Neural cell (in vitro differentiated cells): ENCODE data around the gene SLC38A1. TPM values are rescaled to one million over a fixed set of nuclear protein-coding genes. Genes with fewer than 3 reads are reported as not detected.

Experiments
- H2AFZ ChIP-seq: fragments of 200-600, 300-800 bp; sonication (generic), shearing (Covaris generic); 2 replicates; pipeline ENCODE4 v1.6.0; 2014; ENCODE audit warnings: low read depth, mild to moderate bottlenecking, antibody characterized with exemption, low read length, moderate library complexity
- H3F3A ChIP-seq: fragments of 200-600 bp; shearing (Covaris generic); 2 replicates; pipeline ENCODE4 v1.6.1; 2016; ENCODE audit warnings: mild to moderate bottlenecking, moderate library complexity, mixed read lengths, antibody characterized with exemption, low read length; ENCODE audit not compliant: insufficient read depth, poor library complexity, severe bottlenecking
- H3K27ac ChIP-seq: fragments of 200-600, 300-800 bp; sonication (generic), shearing (Covaris generic); 2 replicates; pipeline ENCODE4 v1.5.1; 2014; ENCODE audit warnings: mild to moderate bottlenecking, low read length, moderate library complexity
- H3K27me3 ChIP-seq: fragments of 300-800, 200-600 bp; sonication (generic), shearing (Covaris generic); 2 replicates; pipeline ENCODE4 v1.6.0; 2014; ENCODE audit warnings: mild to moderate bottlenecking, low read depth, low read length, moderate library complexity; ENCODE audit not compliant: insufficient read depth
- H3K36me3 ChIP-seq: fragments of 300-800, 200-600 bp; sonication (generic), shearing (Covaris generic); 2 replicates; pipeline ENCODE4 v1.5.1; 2014; ENCODE audit warnings: mild to moderate bottlenecking, antibody characterized with exemption, low read length, moderate library complexity; ENCODE audit not compliant: insufficient read depth
- H3K4me2 ChIP-seq: fragments of 300-800, 200-600 bp; sonication (generic), shearing (Covaris generic); 2 replicates; pipeline ENCODE4 v1.6.0; 2014; ENCODE audit warnings: mild to moderate bottlenecking, low read length
- H3K4me3 ChIP-seq: fragments of 300-800, 200-600 bp; sonication (generic), shearing (Covaris generic); 2 replicates; pipeline ENCODE4 v1.5.1; 2014; ENCODE audit warnings: mild to moderate bottlenecking, low read length, moderate library complexity
- H3K79me2 ChIP-seq: fragments of 200-600 bp; shearing (Covaris generic); replicated peaks from 2 replicates; pipeline ENCODE4 v1.6.0; 2014; ENCODE audit warnings: mild to moderate bottlenecking, low read length, moderate library complexity; ENCODE audit not compliant: insufficient read depth
- H3K9ac ChIP-seq: fragments of 300-800, 200-600 bp; sonication (generic), shearing (Covaris generic); 2 replicates; pipeline ENCODE4 v1.6.1; 2016; ENCODE audit warnings: mild to moderate bottlenecking, low read length, mixed read lengths
- H3K9me2 ChIP-seq: fragments of 200-600 bp; shearing (Covaris generic); 2 replicates; pipeline ENCODE4 v1.6.1; 2016; ENCODE audit warnings: mild to moderate bottlenecking, low read length, mixed read lengths; ENCODE audit not compliant: insufficient read depth
- H3K9me3 ChIP-seq: fragments of 200-600, 300-800 bp; sonication (generic), shearing (Covaris generic); 2 replicates; pipeline ENCODE4 v1.6.1; 2016; ENCODE audit warnings: mild to moderate bottlenecking, mixed run types, low read length, moderate library complexity, mixed read lengths
- H4K20me1 ChIP-seq: fragments of 200-600 bp; shearing (Covaris generic); 2 replicates; pipeline ENCODE4 v1.6.1; 2016; ENCODE audit warnings: mild to moderate bottlenecking, mixed run types; ENCODE audit not compliant: insufficient read depth
- CTCF ChIP-seq: fragments of 450-650 bp; IDR thresholded peaks from 2 replicates; pipeline ENCODE4 v1.5.1; 2014; ENCODE audit warnings: antibody characterized with exemption, mild to moderate bottlenecking, moderate library complexity; ENCODE audit not compliant: poor library complexity, severe bottlenecking
- EP300 ChIP-seq: fragments of 450-650 bp; conservative IDR thresholded peaks from 2 replicates; pipeline ENCODE4 v1.6.1; 2014; ENCODE audit warnings: antibody characterized with exemption, mild to moderate bottlenecking, moderate library complexity; ENCODE audit not compliant: poor library complexity, severe bottlenecking
- EZH2 ChIP-seq: fragments of 200-600, 300-800 bp; shearing (Covaris generic), sonication (generic); IDR thresholded peaks from 2 replicates; pipeline ENCODE4 v1.6.1; 2014; ENCODE audit warnings: antibody characterized with exemption, low read length, borderline replicate concordance, mild to moderate bottlenecking; ENCODE audit not compliant: insufficient read depth, poor library complexity, severe bottlenecking
- MXI1 ChIP-seq: fragments of 450-650 bp; conservative IDR thresholded peaks from 2 replicates; pipeline ENCODE4 v1.6.1; 2014; ENCODE audit warnings: antibody characterized with exemption, mild to moderate bottlenecking; ENCODE audit not compliant: poor library complexity, severe bottlenecking
- POLR2AphosphoS5 ChIP-seq: IDR thresholded peaks from 2 replicates; pipeline ENCODE4 v1.6.1; 2012
- RAD21 ChIP-seq: fragments of 450-650 bp; conservative IDR thresholded peaks from 2 replicates; pipeline ENCODE4 v1.6.1; 2014; ENCODE audit warnings: antibody characterized with exemption, mild to moderate bottlenecking, moderate library complexity
- REST ChIP-seq: IDR thresholded peaks from 2 replicates; pipeline ENCODE4 v1.6.1; 2012; ENCODE audit warnings: borderline replicate concordance
- SMC3 ChIP-seq: fragments of 450-650 bp; conservative IDR thresholded peaks from 2 replicates; pipeline ENCODE4 v1.6.1; 2014; ENCODE audit warnings: antibody characterized with exemption, mild to moderate bottlenecking, moderate library complexity; ENCODE audit not compliant: poor library complexity
- TAF1 ChIP-seq: IDR thresholded peaks from 2 replicates; pipeline ENCODE4 v1.6.1; 2012; ENCODE audit warnings: low read depth
- polyA plus RNA-seq: library from polyadenylated mRNA; depleted of rRNA; stranded (reverse); fragments of >200 nt; gene quantifications from 2 replicates; pipeline ENCODE4 v1.2.3, GENCODE V29; 2014

SLC38A1 gene
- polyA plus RNA-seq, 1 donor from 2014 or later: 124 TPM

DNA sequence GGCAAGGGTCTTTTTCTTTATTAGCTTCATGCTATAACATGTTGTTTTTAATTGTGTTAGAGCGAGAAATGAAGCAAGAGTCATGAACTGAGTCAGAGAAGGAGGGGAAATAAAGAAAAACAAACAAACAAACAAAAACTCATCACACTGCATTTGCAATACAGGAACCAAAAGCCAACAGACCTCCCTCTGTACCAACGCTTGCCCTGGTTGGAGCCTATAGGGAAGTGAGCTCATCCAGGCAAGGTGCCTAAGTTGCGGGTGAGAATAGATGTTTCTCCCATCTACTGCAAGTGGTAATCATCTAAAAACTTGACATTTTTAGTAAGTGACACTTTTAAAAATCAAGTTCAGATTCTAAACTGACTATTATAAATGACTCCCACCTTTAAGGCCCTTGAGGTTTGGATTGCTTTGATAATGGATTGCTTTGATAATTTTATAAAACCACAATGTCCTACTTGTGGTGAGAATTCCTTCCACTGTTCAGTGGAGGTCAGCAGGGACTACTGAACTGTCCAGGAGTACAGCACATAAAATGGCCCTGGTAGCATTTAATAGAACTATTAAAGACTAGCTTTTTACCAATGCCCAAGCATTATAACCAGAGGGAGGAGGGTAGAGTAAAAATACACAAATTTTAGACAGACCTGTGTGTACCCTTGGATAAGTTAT, 31.3 kb downstream of the SLC38A1 start:
- peaks cover 43% of the 10 kb centered on the region for H3K79me2 ChIP-seq

DNA sequence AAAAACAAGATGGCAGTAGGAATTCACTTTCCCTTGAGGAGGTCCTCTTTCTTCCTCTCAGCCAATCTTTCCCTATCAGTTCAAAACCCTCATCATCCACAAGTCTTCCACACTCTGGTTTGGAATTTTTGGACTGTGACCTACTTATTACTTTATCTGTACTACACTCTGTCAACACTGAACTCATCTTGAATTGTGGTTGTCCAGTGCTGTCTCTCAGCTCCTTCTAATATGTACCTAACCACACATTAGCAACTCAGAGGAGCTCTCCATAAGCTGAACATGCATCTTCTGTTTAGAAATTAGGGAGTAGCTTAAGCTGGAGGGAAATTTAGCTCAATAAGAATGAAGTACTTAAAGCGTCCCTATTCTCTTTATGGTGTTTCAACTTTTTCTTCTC, 34.8 kb downstream of the SLC38A1 start:
- Histone ChIP-seq H3K9me2 (no peaks in the 10 kb centered on the region), H3K79me2 (peaks cover 24% of the 10 kb centered on the region), H3K4me3 (no peak overlapping the region), H3K27me3 (no peaks in the 10 kb centered on the region), H2AFZ (no peak overlapping the region), H4K20me1 (no peaks in the 10 kb centered on the region), H3K27ac (no peak overlapping the region), H3K9me3 (no peaks in the 10 kb centered on the region), H3K36me3 (peaks cover 9% of the 10 kb centered on the region), H3K9ac (no peak overlapping the region), H3K4me2 (no peak overlapping the region), H3F3A (no peaks in the 10 kb centered on the region)
- TF ChIP-seq TAF1 (no peak), EP300 (no peak), EZH2 (no peak), MXI1 (no peak), RAD21 (no peak), CTCF (no peak), SMC3 (no peak), POLR2AphosphoS5 (no peak)

More for the DNA sequence above, 31.3 kb downstream of the SLC38A1 start:
- Histone ChIP-seq H3F3A (no peaks in the 10 kb centered on the region), H2AFZ (no peak overlapping the region), H3K9me3 (no peaks in the 10 kb centered on the region), H3K4me3 (no peak overlapping the region), H4K20me1 (no peaks in the 10 kb centered on the region), H3K9ac (no peak overlapping the region), H3K36me3 (no peaks in the 10 kb centered on the region), H3K27me3 (no peaks in the 10 kb centered on the region), H3K4me2 (no peak overlapping the region), H3K9me2 (no peaks in the 10 kb centered on the region), H3K27ac (no peak overlapping the region)
- no peak for TF ChIP-seq CTCF
- no peak for TF ChIP-seq SMC3
- TF ChIP-seq RAD21: no peak
- TF ChIP-seq EP300: no peak
- no peak for TF ChIP-seq REST
- no peak for TF ChIP-seq TAF1
- TF ChIP-seq MXI1: no peak
- no peak for TF ChIP-seq EZH2
- TF ChIP-seq POLR2AphosphoS5: no peak
